HG02623 (cell line): ENCODE measurements around the gene CHPT1.
"Not testable (repeated sequence)": the region's sequence is repeated elsewhere in the genome, so short reads cannot be mapped to it uniquely, and the experiment has no call there.

Source experiments
- ATAC-seq: cut with Tn5 transposase; IDR thresholded peaks from one replicate; pipeline ENCODE4 v1.9.1; 2021; ENCODE audit warnings: moderate library complexity; ENCODE audit not compliant: unreplicated experiment

Gene CHPT1

GRCh38 chr12:101681627-101682026 is 15.8 kb upstream of the CHPT1 start:
- ATAC-seq: not testable (repeated sequence)

GRCh38 chr12:101685092-101685491 is 12.3 kb upstream of the CHPT1 start:
- no peak for ATAC-seq

DNA sequence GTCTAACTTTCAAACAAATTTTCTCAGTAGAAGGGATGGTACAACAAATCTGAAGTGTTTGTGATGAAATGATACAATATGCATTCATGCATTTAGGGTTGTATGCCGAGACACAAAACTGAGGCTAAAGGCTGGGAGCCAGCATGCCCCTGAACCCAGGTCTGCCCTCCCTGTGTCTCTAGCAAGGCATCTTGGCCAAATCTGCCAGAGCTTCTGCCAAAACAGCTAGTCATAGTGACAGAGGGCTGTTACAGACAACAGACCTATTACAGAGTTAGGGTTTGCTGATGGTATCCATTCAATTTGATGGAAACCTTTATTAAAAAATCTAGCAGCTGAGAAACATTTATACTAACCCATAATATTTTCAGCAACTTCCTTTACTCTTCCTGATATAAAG is 11.3 kb upstream of the CHPT1 start:
- ATAC-seq: no peak

DNA sequence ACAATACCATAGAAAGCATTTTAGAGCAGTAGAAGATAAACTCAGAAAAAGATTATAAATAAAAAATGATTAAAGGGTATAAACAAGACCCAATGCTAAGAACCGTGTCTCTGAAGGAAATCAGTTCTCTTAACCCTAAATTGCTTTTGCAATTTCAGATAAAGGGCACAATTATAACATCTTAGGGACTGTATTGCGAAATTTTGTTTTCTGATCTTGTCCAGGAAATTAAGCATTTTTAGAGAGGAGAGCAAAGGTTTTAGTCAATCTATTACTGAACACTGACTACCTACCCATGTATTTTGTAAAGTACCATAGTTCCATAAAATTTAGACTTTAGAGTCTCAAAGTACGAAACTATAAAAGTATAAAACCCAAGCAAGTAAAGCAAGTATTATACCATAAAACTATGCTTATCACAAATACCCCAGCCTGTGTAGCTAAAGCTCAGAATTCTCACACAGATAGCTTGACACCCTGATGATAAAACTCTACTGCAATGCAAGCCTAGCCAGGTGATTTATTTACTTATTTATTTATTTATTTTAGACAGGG is 6.8 kb upstream of the CHPT1 start:
- no peak for ATAC-seq

GRCh38 chr12:101691503-101692096 is 5.8 kb upstream of the CHPT1 start:
- ATAC-seq: no peak

GRCh38 chr12:101694297-101694848 is 3.1 kb upstream of the CHPT1 start:
- ATAC-seq: no peak

GRCh38 chr12:101694986-101695385 is 2.5 kb upstream of the CHPT1 start:
- ATAC-seq: no peak

- no peak for ATAC-seq
Observed at GRCh38 chr12:101695706-101696105, 1.7 kb upstream of the CHPT1 start.

- peak; percentile 25 for ATAC-seq
Observed at GRCh38 chr12:101696251-101697196, 916 bp upstream of the CHPT1 start.

GRCh38 chr12:101697930-101698799 is 725 bp downstream of the CHPT1 start:
- ATAC-seq: peak; percentile 29

GRCh38 chr12:101698800-101699347 is 1.4 kb downstream of the CHPT1 start:
- ATAC-seq: no peak

DNA sequence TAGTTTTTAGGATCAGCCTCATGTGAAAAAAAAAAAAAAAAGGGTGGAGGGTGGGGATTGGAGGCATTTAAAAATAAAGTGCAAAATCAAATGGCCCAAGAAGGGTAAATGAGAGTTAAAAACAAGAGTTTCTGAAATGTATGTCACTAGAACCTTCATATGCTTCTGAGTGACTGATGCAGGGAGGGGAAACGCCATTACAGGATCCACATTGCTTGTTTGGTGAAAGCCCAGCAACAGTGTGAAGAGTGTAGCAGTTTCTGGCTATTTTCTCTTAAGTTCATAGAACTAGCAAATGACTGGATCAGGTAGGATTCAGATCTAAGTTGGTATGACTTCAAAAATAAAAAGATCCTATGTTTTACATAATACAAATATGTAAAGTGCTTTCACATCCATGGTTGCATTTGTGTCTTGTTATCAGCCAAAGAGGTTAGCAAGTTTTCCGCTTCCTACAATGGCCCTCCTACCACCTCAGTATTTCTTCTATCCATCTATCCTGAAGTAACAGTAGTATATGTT is 2.9 kb downstream of the CHPT1 start:
- no peak for ATAC-seq

DNA sequence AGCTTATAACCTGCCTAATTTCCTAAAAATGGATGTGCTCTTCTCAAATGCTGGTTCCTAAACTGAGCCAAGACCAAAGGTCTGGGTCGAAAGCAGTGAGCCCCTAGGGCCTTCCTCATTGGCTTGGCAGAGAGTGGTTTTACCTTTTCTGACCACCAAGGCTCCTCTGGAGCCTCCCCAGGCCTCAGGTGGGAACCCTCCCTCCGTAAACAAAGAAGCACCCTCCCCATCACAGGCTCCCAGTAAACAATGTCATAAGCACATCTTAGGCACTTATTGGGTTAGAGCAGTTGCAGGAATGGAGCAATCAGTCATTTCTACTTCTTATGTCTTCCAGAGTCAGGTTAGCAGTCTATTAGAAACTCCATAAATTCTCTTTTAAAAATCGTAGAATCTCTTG is 6.0 kb downstream of the CHPT1 start:
- no peak for ATAC-seq

GRCh38 chr12:101706403-101706802 is 9.0 kb downstream of the CHPT1 start:
- no peak for ATAC-seq

GRCh38 chr12:101707131-101707782 is 9.8 kb downstream of the CHPT1 start:
- ATAC-seq: no peak

GRCh38 chr12:101710288-101710687 is 12.8 kb downstream of the CHPT1 start:
- ATAC-seq: no peak

DNA sequence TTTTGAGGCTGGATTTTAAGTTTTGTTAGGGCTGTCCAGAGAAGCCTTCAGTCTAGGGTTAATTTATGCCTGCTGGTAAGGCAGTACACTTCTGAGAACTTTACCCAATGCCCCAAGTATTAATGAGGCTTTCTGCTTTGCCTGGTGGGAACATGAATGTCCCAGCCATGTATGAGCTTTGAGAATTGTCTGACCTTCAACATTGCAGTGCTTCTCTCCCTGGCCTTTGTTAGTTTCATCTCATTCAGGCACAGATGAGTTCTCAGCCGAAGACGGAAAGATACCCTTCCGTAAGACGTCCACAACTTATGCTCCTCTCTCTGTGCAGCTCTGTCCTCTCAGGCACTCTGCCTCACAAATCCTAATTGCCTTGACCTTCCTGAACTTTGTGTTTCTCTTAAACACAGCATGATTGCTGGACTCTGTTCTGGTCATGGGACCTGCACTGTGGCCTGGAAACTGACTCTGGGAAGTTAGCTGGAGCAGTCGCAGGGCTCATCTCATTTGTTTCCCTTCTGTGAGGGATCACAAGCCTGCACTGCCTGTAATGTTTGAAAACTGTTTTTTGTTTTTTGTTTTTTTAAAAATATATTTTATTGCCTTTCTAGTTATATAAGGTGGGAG is 15.7 kb downstream of the CHPT1 start:
- no peak for ATAC-seq

DNA sequence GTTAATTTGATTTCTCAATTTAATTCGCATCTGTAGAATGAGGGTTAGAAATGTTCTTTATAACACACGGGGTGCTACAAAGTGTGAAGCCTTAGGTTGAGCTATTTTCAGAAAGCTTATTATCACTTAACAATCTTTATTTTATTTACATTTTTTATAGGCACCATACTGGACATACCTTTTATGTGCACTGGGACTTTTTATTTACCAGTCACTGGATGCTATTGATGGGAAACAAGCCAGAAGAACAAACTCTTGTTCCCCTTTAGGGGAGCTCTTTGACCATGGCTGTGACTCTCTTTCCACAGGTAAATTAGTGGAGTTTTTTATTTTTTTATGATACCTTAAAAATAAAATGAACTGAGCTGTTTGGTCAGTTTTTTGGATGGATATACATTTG is 16.5 kb downstream of the CHPT1 start:
- no peak for ATAC-seq

GRCh38 chr12:101714877-101715444 is 17.5 kb downstream of the CHPT1 start:
- no peak for ATAC-seq
